HG03442 (cell line): ENCODE measurements around the gene SMCO4.
"Not testable (repeated sequence)": the region's sequence is repeated elsewhere in the genome, so short reads cannot be mapped to it uniquely, and the experiment has no call there.

Source experiments
- ATAC-seq: cut with Tn5 transposase; IDR thresholded peaks from one replicate; pipeline ENCODE4 v1.9.1; 2021; ENCODE audit warnings: mild to moderate bottlenecking, moderate library complexity; ENCODE audit not compliant: unreplicated experiment

SMCO4 gene, protein sequence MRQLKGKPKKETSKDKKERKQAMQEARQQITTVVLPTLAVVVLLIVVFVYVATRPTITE

DNA sequence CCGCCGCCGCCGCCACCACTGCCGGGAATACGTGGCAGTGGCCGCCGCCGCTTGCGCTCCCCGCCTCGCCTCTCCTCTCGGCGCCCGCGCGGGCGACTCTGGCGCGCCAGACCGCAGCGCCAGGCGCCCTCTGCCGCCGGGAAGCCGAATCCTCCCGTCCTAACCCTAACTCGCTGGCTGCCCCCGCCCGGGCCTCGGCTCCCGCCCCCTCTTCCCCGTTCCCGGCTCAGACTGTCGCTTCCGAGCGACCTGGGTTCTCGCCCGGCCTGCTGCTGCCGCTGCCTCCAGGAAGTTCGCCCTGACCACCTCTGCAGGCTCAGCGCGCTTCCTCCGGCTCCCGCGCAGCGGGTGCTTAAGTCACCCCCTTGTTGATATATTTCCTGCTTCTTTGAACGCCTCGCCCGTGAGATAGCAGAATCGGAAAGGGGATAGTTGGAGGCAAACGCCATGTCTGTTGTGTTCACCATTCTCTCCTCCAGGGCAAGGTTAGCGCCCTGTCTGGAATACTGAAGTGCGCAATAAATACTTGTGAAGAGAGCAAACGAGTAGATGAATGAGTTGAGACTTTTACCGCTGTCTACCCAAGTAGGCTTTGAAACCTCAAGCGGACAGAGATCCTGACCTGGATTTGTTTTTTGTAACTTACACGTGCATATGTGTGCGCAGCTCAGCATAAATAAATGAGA is at the start of gene SMCO4:
TSS of gene SMCO4 (minus strand) at position 100 of the 686 bp plus-strand sequence. CDS start 64,202 bp downstream, outside the sequence.
- ATAC-seq = peak; percentile 66

DNA sequence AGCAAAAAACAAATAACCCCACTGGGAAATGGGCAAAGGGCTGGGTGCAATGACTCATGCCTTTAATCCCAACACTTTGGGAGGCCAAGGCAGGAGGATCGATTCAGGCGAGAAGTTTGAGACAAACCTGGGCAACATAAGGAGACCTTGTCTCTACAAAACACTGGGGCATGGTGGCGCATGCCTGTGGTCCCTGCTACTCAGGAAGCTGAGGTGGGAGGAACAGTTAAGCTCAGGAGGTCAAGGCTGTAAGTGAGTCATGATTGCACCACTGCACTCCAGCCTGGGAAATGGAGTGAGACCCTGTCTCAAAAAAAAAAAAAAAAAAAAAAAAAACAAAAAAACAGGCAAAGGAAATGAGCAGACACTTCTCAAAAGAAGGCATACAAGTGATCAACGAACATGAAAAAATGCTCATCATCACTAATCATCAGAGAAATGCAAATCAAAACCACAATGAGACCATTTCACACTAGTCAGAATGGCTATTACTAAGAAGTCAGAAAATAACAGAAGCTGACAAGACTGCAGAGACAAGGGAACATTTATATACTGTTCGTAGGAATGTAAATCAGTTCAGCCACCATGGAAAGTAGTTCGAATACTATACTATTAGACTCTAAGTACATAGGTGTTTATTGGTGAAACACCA is 48.2 kb upstream of the SMCO4 start:
- ATAC-seq = peak; percentile 89

DNA sequence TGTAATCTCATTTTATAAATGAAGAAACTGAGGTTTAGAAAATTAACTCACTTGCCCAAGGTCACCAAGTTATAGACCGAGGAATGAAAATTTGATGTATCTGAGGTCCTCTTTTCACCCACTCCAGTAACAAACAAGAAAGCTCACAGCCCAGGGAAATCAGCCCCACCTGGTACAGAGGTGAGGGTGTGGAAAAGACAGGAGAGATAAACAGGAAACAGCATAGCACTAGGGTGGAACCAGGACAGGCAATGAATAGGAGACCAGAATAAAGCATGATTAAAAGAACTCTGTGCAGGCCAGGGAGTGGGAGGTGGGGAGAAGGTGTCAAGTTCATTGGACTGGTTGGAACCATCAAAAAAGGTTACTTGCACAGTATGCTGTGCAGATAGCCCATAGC is 46.2 kb upstream of the SMCO4 start:
- no peak for ATAC-seq

DNA sequence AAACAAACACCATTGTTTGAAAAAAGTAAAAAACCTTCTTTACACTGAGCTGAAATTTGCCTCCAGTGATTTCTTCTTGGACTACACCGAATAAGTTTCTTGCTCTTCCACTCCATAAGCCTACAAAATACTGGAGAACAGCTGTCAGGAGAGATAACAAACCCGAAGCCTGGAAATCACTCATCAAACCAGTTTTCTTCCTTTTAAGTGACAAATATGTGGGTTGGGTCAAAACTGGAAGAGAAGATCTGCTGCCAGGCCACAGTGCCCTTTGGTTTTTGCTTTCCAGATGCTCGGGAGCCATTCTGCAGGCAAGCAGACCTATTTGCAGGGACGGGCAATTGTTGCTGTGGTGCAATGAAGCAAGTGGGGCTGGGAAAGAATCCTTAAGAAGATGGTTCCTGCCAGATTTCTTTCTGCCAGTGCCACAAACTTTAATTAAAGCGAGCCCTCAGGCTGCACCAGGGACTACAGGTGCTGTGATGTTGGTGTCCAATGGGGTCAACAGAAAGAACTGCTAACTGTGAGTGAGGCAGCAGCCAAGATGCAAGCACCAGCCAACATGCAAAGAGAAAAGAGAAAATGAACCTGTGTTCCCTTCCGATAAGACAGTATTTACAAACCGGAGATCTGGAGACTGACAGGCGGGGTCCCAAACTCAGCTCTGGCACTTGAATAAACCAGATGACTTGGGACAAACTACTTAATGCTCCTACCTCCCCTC is 44.8 kb upstream of the SMCO4 start:
- no peak for ATAC-seq

- not testable (repeated sequence) for ATAC-seq
These were observed 44.2 kb upstream of the SMCO4 start for GRCh38 chr11:93587425-93587824.

DNA sequence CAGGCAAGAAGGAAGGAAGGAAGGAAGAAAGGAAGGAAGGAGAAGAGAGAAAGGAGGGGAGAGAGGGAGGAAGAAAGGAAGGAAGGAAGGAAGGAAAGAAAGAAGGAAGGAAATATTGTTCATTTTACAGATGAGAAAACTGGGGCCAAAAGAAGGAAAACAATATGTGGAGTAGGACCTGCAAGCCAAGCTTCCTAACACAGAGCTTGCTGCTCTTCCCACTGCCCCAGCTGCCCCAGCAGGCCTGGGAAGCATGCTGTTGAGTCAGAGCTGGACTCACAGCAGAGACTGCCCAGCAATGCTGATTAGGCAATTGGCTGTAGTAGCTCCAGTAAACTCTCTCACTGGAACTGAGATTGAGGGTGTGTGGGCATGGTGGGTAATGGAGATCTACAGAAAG is 42.6 kb upstream of the SMCO4 start:
- no peak for ATAC-seq

DNA sequence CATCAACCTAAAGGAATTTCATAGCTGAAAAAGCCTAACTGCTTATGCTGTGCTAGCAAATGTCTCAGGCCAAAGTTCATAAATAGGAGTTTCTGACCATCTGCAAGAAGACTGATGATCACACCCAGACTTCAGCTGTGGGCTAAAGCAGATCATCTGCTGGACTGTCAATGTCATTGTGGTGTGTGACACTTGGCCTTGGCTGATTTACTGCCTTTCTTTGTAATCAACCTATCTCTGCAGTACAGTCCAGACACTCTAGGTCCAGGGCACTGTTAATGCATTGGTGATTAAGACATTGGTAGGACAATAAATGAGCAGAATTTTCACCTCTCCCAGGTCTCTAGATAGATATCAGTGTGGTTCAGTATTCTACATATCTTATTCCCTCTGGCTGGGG is 40.3 kb upstream of the SMCO4 start:
- ATAC-seq = no peak

- no peak for ATAC-seq
These were observed 36.1 kb upstream of the SMCO4 start for GRCh38 chr11:93579187-93579751.

- ATAC-seq = no peak
These were observed 34.1 kb upstream of the SMCO4 start for GRCh38 chr11:93577286-93577685.

DNA sequence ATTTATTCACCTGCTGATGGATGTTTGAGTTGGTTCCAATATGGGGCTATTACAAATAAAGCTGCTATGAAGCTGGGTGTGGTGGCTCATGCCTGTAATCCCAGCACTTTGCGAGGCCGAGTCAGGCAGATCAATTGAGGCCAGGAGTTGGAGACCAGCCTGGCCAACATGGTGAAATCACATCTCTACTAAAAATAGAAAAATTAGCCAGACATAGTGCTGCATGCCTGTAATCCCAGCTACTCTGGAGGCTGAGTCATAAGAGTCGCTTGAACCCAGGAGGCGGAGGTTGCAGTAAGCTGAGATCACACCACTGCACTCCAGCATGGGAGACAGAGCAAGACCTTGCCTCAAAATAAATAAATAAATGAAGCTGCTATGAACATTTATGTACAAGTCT is 33.7 kb upstream of the SMCO4 start:
- not testable (repeated sequence) for ATAC-seq

GRCh38 chr11:93574638-93575220 is 31.5 kb upstream of the SMCO4 start:
- no peak for ATAC-seq

GRCh38 chr11:93573184-93573583 is 30.0 kb upstream of the SMCO4 start:
- no peak for ATAC-seq

DNA sequence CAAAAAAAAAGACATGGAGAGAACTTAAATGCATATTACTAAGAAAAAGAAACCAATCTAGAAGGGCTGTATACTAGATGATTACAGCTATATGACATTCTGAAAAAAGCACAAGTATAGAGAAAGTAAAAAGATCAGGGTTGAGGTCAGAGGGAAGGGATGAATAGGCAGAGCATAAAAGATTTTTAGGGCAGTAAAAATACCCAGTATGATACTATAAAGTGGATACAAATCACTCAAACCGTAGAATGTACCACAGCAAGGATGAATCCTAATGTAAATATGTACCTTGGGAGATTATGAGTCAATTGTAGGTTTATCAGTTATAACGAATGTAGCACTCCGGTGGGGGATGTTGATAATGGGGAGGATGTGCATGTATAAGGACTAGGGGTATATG is 29.4 kb upstream of the SMCO4 start:
- no peak for ATAC-seq

- no peak for ATAC-seq
These were observed 29.0 kb upstream of the SMCO4 start for GRCh38 chr11:93572171-93572570.

GRCh38 chr11:93571612-93572011 is 28.4 kb upstream of the SMCO4 start:
- ATAC-seq = no peak

DNA sequence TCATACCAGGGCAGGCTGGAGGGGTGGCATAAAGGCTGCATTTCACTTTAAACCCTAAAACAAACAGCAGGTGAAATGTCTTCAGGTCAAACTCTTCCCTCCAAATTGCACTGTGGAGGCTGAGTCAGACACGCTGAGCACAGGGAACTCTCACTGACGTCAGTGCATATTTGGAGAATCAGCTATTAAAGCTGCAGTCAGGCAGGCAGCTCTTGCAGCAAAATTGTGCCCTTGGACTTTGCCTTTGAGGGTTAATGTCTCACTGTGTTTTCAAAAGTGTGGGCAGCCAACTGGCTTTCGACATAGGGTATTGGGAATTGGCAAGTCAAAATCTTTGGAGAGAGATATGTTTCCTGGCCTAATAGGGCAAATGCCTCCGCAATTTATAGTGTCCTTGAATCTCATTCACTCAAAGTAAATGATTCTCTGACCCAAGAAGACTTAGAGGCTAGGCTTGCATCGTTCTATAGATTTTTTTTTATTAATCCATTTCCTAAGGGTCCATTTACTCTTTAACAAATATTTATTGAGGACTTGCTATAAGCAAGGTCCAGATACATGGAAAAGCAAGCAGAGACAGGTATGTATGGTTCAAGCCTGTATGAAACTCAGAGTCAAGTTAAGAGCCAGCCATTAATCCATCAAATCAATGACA is 27.7 kb upstream of the SMCO4 start:
- ATAC-seq = no peak

GRCh38 chr11:93569496-93569895 is 26.3 kb upstream of the SMCO4 start:
- no peak for ATAC-seq

DNA sequence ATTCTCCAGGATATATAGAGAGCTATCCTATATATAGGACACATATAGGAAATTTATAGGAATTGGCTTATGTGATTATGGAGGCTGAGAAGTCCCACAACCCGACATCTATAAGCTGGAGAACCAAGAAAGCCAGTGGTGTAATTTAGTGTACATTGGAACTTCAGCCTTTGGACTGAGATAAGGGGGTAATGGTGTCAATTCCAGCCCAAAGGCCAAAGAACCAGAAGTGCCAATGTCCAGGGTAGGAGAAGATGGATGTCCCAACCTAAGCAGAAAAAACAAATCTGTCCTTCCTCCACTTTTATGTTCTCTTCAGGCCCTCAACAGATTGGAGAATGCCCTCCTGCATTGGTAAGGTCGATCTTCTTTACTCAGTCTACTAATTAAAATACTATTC is 25.5 kb upstream of the SMCO4 start:
- no peak for ATAC-seq

DNA sequence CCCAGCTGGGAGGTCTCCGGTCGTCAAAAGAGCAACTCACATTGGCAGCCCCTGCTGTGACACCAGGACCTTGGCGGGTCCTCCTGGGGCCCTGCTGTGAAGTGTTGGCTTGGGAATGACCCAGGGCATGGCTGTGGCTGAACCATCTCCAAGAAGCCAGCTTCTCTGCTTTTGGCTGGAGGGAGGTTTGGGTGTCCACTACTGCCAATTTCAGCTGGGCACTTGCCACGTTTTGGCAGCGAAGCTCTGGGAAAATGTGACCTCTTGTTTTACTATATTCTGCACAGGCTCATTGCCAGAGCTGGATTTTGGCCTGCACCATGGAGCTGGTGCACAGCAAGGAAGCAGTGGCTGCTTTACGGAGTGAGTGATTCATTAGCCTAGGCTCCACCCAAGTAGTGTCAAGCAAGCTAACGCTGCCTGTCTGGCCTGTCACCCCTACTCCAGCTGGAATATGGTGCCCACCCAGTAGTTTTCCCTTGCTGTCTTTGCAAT is 24.3 kb upstream of the SMCO4 start:
- no peak for ATAC-seq

- ATAC-seq = no peak
These were observed 21.7 kb upstream of the SMCO4 start for GRCh38 chr11:93564895-93565294.
